G401 (cell line): Measurements from ENCODE around the gene COPE. TPM values are rescaled to one million over a fixed set of nuclear protein-coding genes. Genes with fewer than 3 reads are reported as not detected.
"Not testable (repeated sequence)": the region's sequence is repeated elsewhere in the genome, so short reads cannot be mapped to it uniquely, and the experiment has no call there.

Source experiments
- DNase-seq: peaks from one replicate; pipeline ENCODE4 v3.0.0-alpha.2; 2015; ENCODE audit warnings: low spot score
- in situ Hi-C: cut with HindIII; loops from 2 replicates; pipeline ENCODE4 v1.10.0; 2016; ENCODE audit warnings: low sequenced_read_pairs, mixed read lengths
- total RNA-seq: library from RNA; depleted of rRNA; stranded (reverse); fragments of >200 nt; shearing (Covaris generic); gene quantifications from 2 replicates; pipeline ENCODE4 v1.2.3, GENCODE V29; 2014; rRNA removed

Gene COPE
- total RNA-seq = 410 and 516 TPM in 2 replicates

DNA sequence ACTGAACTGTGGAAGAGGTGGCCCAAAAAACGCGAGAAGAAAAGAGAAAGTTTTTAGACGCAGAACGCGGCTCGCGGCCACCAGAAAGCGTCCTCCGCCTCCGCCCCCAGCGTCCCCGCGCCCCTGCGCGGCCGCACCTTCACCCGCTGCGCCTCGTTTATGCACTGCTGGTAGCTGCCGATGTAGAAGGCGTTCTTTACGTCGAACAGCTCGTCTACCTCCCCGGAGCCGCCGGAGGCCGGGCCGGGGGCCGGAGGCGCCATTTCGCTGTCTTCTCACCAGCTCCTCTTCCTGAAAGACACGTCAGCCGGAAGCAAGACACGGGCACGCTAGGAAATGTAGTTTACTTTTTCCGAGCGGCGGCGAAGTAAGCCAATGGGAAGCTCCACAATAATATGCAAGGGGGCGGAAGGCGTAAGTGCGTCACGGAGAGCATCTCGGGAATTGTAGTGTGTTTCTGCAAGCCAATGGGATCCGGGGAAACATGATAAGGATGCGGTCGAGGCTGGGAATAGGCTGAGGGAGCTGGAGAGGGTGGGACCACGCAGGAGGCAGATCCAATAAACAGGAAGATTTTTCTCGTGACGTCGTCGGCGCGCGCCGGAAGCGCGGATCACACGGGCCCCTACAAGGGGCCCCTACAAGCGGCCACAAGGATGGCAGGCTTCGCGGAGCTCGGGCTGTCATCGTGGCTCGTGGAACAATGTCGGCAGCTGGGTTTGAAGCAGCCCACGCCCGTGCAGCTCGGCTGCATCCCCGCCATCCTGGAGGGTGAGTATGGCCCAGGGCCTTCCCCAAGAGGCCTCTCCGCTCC is at the start of gene COPE, which contains the start of gene DDX49:
Gene COPE (minus strand): TSS at position 302 of the 814 bp plus-strand sequence. CDS start 39 bp downstream, at position 263.
Gene DDX49 (plus strand): TSS at position 630 of the 814 bp plus-strand sequence. CDS start 27 bp downstream, at position 657.
- DNase-seq = peak; percentile 100
- in situ Hi-C loops = no loop called here

DNA sequence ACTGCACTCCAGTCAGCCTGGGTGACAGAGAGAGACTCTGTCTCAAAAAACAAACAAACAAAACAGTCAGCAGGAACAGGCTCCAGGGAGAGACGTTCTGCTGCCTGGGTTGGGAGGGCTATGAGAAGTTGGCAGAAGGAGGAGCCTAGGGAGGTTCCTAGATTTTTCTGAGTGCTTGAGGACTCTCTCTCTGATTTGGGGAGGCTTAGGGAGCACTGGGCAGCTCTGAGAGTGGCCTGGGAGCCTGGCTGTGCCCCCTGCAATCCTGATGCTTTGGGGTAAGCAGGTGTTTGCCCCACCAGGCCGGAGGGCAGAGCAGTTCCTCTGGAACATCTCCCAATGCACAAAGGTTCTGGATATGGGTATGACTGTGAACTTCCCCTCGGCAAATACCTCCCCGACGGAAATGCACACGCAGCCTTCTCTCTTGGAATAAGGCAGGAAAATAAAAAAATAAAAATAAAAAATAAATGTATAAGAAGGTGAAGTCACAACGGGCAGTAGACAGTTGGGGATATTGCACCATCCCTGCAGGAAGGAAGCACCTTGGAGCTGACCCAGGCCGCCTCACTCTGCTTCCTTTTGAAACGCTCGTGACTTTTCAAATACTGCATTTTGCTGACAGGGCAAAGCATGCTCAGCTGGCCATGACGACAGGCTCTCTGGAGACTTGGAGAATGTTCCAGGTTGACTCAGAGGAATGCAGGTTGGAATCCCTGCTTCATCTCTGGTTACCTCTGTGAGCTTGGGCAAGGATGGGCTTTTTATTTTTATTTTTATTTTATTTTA is 48.4 kb upstream of the COPE start:
- in situ Hi-C loops = no loop called here
- DNase-seq = no peak

- DNase-seq = no peak
These were observed 47.1 kb upstream of the COPE start for GRCh38 chr19:18966307-18966706.

GRCh38 chr19:18964121-18964520 is 44.9 kb upstream of the COPE start:
- DNase-seq = no peak
- in situ Hi-C loops = no loop called here

More at GRCh38 chr19:18966307-18966706, 47.1 kb upstream of the COPE start:
- in situ Hi-C loops = no loop called here

DNA sequence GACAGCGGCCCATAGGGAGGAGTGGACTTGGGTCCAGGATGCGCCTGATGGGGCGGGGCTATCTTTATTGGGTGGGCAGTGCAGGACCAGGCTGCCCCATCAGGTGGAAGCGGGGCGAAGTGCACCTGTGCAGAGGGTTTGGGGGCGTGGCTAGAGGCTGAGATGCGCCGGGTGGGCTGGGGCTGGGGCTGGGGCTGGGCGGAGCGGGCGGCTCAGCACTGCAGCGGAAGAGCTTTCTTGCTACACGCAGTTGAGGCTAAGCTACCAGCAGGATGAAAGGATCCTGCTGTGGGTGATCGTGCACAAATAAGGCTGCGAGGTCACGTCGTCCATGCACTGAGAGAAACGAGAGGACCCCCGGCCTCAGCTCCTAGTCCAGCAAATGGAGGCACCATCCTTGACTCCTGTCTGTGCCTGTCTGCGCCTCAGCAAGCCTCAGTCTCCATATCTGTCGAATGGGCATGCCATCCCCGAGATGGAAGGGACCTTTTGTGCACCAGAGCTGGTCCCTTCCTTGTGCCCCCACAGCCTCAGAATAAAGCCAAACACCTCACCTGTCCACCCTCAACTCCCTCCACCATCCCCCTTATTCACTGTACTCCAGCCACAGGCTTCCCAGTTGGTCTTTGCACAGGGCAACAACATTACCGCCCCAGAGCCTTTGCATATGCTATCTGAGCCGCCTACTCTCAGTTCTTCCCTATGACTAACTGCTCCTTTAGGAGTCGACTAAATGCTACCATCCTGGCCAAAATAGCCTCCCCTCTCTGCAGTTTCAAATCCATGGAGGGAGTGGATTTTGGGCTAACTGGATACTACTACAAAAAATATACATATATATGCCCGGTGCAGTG is 42.8 kb upstream of the COPE start:
- in situ Hi-C loops = no loop called here
- no peak for DNase-seq

DNA sequence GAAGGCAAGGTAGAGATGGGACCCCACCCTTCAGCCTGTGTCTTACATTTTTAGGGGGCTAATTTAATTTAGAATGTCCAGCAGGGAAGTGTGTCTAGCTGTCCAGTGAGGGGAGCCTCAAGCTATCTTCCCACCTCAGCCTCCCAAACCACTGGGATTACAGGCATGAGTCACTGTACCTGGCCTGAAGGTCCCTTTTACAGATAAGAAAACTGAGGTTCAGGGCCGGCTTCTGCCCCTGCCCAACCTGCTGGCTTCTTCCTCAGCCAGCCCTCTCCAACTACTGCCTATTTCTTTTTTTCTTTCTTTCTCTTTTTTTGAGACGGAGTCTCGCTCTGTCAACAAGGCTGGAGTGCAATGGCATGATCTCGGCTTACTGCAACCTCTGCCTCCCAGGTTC is 41.2 kb upstream of the COPE start:
- DNase-seq = no peak

GRCh38 chr19:18955042-18955441 is 35.9 kb upstream of the COPE start:
- no peak for DNase-seq
- in situ Hi-C loops = no loop called here

More for the DNA sequence above, 41.2 kb upstream of the COPE start:
- in situ Hi-C loops = no loop called here

DNA sequence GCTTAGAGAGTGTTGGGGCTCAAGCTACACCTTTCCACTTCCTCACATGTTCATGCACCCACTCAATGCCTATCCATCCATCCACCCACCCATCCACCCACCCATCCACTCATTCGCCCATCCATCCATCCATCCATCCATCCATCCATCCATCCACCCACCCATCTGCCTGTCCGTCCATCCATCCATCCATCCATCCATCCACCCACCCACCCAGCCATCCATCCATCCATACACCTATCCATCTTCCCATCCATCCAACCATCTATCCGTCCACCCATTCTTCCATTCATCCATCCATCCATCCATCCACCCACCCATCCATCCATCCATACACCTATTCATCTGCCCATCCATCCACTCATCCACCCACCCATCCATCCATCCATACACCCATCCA is 34.9 kb upstream of the COPE start:
- in situ Hi-C loops = no loop called here
- DNase-seq = no peak

GRCh38 chr19:18952364-18953003 is 33.3 kb upstream of the COPE start:
- in situ Hi-C loops, DNase-seq: not testable (repeated sequence)

DNA sequence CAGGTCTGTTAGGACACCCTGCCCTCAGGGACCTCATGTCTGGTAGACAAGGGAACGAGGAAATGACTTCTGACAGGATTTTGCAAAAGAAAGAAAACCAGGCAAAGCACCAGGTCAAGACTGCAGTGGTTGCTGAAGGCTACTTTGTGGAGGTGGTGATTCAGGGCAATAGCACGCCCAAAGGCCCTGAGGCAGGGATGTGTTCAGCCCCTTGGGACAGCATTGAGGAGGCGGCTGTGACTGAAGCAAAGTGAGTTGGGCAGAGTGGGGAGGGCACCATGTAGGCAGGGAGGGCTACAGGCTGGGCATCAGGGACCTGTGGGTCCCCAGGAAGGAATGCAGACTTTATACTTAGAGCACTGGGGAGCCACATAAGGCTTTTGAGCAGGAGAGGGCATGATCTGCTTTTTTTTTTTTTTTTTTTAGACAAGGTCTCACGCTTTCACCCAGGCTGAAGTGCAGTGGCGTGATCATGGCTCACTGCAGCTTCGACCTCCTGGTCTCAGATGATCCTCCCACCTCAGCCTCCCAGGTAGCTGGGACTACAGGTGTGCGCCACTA is 32.6 kb upstream of the COPE start:
- in situ Hi-C loops = no loop called here

GRCh38 chr19:18949858-18950257 is 30.7 kb upstream of the COPE start:
- in situ Hi-C loops = no loop called here

More for the DNA sequence above, 32.6 kb upstream of the COPE start:
- DNase-seq = no peak

DNA sequence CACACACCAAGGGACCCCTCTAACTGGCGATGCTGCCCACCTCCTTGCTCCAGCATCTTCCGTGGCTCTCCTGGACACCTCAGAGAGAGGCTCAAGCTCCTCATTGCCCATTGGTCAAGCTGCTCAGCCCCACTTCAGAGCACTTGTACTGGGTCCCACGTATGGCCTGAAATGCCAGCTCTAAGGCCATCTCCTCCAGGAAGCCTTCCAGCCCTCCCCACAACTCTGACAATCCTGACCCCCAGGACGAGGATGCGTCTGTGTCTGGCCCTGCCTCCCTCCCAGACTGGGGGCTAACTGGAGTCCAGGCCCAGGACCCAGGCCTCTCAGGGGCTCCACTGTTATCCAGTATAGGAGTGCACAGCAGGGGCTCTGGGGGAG is 29.8 kb upstream of the COPE start:
- in situ Hi-C loops = no loop called here
- no peak for DNase-seq

More at GRCh38 chr19:18949858-18950257, 30.7 kb upstream of the COPE start:
- DNase-seq = no peak

DNA sequence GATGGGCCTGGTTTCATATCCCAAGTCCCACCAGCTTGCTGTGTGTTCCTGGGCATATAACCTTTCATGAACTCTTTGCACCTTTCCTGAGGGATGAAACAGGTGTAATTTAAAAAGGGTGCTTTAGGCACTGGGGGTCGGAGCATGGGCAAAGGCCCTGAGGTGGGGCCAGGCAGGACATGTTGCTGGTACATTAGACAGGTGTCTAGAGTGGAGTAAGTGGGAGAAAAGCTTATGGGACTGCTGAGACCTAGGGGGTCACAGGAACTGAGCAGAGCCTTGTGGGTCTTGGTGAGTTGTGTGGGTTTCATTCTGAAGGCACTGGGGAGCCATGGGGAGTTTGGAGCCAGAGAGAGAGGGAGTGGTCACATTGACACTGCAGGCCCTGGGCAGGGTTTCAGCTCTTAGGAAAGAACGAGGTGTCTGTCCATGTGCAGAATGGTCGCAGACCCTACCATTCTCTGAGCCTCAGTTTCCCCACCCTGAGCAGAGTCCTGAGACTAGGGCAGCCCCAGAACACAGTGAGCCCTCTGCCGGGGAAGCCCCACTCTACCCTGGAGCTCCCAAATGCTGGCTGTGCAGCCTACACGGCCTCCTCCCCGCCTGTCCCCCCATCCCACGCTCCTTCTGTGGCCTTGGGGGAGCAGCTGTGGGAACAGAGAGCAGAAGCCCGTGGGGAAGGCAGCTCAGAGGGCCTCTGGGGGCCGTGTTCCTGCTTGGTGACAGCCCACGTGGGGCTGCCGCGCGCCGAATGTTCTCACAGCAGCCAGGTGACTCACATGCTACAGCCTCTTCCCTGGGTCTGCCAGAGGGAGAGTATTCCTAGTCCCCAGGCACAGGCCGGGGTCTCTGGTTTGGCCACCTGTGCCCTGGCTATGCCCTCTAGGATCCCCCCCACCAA is 29.1 kb upstream of the COPE start:
- in situ Hi-C loops = no loop called here
- no peak for DNase-seq

GRCh38 chr19:18946918-18947317 is 27.7 kb upstream of the COPE start:
- DNase-seq = peak; percentile 14
- in situ Hi-C loops = no loop called here

- no peak for DNase-seq
- in situ Hi-C loops = no loop called here
These were observed 27.1 kb upstream of the COPE start for GRCh38 chr19:18946335-18946734.

DNA sequence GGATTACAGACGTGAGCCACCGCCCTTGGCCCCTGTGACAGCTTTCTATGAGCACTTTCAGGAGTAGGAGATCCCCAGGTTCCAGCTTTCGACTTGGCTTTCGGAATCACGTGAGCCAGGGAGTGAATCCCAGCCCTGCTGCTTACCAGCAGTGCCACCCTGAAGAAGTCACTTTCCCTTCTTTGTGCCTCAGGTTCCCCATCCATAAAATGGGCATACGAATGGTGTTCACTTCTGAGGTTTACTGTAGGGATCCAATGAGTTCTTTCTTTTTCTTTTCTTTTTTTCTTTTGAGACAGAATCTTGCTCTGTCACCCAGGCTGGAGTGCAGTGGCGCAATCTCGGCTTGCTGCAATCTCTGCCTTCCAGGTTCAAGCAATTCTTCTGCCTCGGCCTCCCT is 26.1 kb upstream of the COPE start:
- no peak for DNase-seq
- in situ Hi-C loops = no loop called here

GRCh38 chr19:18943465-18943864 is 24.3 kb upstream of the COPE start:
- no peak for DNase-seq
- in situ Hi-C loops = no loop called here

DNA sequence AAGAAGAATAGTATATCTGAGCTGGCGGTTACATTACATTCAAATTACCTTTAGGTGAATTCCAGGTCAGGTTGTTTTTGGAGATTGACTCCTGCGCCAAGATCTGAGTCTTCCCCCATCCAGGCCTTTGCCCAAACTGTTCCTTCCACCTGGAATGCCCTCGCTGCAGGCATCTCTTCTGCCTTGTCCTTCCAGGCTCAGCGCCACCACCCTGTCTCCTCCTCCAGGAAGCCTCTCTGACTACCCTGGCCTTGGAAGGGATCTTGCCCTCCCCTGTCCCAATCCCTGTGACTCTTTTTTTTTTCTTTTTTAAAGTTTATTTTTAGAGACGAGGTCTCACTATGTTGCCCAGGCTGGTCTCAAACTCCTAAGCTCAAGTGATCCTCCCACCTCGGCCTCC is 23.5 kb upstream of the COPE start:
- DNase-seq = no peak
- in situ Hi-C loops = no loop called here
